C4-2B (cell line): Measurements from ENCODE around the gene MYBPC2.

ENCODE experiments used
- H3K27ac ChIP-seq: fragments of 450-650 bp; 2 replicates; pipeline ENCODE4 v1.5.1; 2017
- ZFX ChIP-seq: fragments of 450-650 bp; IDR thresholded peaks from 2 replicates; pipeline ENCODE4 v1.6.1; 2017
- TF ChIP-seq, protein P1 (sequence below): fragments of 450-650 bp; conservative IDR thresholded peaks from 2 replicates; pipeline ENCODE4 v1.5.1; 2017; ENCODE audit warnings: mild to moderate bottlenecking

Gene MYBPC2

DNA sequence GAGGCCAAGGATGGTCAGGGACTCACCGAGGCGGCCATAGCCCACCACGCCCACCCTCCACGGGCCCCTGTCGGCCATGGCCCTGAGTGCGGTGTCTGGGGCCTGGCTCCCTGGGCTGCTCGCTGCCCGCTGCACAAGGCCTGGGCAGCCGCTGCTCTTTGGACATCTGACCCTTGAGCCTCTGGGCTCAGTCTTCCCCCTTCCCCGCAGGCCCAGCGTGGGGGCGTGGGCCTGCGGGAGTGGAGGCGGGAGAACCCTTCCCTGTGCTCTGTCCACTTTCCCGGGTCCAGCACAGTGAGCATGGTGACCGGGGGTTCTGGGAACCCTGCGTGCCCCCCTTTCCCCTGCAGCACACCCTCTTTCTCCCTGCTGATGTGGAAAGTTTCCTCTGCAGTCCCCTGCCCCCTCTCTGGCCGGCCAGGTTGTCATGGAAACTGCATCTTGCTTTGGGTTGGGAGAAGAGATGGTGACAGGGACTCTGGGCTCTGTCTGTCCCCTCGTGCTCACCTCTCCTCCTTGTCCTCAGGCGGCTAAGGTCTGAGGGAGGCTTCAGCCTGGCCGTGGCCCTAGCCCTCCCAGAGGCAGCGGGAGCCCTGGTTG lies 81.2 kb downstream of the MYBPC2 start, which contains the start of gene ASPDH:
ASPDH (minus strand) TSS at position 168 of the 600 bp plus-strand sequence; CDS start at position 78, 90 bp downstream.
- no peak within 1 kb of the TSS for H3K27ac ChIP-seq

DNA sequence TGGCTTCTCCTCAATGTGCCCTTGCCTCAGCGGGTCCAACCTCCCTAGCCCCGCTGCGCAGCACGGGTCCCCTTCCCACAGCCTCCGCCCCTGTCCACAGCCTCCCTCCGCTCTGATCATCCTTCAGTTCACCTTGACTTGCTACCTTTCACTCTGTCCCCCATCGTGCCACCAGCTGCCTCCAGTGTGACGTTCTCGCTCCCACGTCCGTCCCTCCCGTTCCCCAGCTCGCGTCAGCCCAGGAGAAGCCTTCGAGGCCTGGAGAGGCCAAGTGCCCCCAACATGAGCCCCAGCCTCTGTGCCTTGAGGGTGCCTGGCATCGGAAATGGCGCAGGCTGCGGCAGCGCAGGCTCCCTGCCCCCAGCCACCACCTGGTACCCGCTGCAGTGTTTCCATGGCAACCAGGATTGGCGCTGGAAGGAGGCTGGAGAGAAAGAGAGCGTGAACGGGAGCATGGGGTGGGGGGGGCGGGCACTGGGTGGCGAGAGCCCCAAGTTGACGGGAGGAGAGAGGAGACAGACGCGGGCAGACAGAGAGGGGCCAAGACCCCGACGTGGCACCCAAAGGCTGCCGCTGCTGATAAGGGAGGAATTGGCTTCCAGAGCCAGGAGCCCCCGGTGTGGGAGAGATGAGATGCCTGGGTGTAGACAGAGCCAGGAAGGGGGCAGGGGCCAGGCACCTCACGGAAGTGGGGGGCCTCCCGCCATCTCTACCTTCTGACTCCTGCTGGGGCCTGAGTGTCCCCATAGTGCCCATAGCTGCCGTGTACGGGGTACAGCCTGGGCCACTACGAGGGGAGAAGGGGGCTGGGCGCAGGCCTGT lies 81.9 kb downstream of the MYBPC2 start:
- no peak for TF ChIP-seq ZFX
- TF ChIP-seq, protein P1, sequence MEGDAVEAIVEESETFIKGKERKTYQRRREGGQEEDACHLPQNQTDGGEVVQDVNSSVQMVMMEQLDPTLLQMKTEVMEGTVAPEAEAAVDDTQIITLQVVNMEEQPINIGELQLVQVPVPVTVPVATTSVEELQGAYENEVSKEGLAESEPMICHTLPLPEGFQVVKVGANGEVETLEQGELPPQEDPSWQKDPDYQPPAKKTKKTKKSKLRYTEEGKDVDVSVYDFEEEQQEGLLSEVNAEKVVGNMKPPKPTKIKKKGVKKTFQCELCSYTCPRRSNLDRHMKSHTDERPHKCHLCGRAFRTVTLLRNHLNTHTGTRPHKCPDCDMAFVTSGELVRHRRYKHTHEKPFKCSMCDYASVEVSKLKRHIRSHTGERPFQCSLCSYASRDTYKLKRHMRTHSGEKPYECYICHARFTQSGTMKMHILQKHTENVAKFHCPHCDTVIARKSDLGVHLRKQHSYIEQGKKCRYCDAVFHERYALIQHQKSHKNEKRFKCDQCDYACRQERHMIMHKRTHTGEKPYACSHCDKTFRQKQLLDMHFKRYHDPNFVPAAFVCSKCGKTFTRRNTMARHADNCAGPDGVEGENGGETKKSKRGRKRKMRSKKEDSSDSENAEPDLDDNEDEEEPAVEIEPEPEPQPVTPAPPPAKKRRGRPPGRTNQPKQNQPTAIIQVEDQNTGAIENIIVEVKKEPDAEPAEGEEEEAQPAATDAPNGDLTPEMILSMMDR, result no peak
- H3K27ac ChIP-seq, result no peak overlapping the region

More for the DNA sequence above, 81.2 kb downstream of the MYBPC2 start, which contains the start of gene ASPDH:
- TF ChIP-seq ZFX, result no peak
- TF ChIP-seq, protein P1, result no peak

DNA sequence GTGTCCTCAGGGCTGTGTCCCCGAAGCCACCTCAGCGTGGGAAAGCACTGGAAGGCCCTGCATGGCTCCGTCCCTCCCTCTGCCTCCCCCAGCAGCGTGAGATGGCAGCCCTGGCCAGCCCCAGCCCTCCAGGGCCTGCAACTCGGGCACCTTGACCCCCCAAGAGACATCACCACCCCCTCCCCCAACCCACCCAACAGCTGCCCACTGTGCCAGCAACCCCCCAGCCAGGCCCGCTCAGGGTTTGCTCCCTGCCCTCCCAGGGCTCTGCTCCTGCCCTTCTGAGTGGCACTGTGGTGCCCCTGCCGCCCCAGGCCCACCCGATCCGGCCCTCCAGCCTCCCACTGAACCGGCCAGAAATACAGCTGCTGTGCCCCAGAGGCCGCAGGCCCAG lies 82.5 kb downstream of the MYBPC2 start:
- TF ChIP-seq ZFX, result no peak
- H3K27ac ChIP-seq, result no peak overlapping the region
